DMS 273 (cell line): ENCODE results near the gene RAB39A.

Source experiments
- DNase-seq: peaks from one replicate; lab custom pipeline; 2025; ENCODE audit not compliant: unreplicated experiment; lab: John Stamatoyannopoulos, UW

Gene RAB39A

DNA sequence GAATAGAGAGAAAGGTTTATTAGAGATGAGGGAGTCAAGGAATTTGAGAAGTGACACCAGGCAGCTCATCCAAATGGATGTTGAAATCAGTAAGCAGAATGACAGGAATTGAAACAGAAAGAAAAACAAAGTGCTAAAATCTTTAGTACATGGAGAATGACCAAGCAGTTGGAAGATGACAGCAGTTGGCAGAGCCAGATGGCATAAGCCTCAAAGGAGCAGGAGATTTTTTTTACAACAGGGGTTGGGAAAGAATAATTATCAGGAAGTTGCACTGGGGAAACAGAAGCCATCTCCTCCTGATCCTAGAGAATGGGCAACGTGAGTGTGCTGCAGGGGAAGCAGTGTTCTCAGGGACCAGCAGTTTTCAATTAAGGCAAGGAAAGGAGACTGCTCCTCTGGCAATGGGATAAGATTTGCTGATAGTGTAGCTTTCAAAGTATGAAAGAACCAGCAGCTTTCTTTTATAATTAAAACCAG is 28.9 kb downstream of the RAB39A start:
- peak; percentile 88 for DNase-seq

DNA sequence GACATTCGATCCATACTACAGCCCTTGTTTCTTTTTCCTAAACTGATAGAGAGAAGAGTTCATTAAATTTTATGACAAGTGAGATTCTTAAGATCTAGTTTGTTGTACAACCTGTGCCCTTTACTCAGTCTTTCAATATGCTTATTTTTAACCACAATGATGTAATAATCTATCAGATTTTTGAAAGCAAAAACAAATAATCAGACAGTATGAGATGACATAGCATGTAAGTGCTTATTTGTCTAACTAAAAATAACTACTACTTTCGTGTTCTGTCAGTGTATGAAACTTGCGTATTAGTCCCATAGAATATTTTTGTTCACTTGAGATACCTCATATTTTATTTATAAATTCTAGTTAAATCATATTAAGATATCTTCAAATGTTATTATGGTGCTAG is 33.2 kb downstream of the RAB39A start:
- DNase-seq, result no peak

DNA sequence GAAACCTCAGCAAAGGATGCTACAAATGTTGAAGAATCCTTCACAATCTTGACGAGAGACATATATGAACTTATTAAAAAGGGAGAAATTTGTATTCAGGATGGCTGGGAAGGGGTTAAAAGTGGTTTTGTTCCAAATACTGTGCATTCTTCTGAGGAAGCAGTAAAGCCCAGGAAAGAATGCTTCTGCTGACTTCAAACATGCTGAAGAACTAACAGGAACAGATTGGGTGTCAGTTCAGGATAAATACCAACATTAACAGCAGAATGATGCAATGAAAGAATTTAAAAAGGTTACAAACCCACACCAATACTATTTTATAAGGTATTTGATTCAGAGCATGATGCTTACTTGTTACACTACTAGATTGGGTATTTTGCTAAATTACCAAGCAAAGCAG is 33.9 kb downstream of the RAB39A start:
- DNase-seq, result no peak

DNA sequence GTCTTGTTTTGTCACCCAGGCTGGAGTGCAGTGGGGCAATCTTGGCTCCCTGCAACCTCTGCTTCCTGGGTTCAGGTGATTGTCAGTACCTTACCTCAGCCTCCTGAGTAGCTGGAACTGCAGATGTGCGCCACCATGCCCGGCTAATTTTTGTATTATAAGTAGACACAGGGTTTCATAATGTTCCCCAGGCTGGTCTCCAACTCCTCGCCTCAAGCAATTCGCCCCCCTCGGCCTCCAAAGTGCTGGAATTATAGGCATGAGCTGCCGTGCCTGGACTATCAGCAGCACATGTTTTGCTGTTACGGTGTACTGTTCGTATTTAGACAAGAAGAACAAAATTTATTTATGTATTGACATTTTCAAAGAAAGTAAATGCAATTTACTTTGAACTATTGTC is 34.8 kb downstream of the RAB39A start:
- no peak for DNase-seq

- DNase-seq, result no peak
Observed at GRCh38 chr11:107969219-107969618, 41.0 kb downstream of the RAB39A start.

- DNase-seq, result no peak
Observed at GRCh38 chr11:107970049-107970448, 41.8 kb downstream of the RAB39A start.

DNA sequence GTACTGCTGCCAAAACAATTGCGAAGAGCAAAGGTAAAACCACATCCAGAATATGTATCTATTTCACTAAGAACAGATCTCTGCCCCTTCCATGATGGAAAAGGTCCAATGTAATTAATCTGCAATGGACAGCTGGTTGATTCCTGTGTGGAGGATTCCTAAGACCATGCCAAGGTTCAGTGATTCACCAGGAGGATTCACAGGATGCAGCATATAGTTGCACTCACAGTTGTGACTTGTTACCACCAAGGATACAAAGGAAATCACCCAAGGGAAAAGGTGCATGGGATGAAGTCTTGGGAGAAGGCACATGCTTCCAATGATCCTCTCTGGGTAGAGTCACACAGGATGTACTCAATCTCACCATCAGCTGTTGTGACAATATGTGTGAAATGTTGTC is 45.4 kb downstream of the RAB39A start:
- no peak for DNase-seq

DNA sequence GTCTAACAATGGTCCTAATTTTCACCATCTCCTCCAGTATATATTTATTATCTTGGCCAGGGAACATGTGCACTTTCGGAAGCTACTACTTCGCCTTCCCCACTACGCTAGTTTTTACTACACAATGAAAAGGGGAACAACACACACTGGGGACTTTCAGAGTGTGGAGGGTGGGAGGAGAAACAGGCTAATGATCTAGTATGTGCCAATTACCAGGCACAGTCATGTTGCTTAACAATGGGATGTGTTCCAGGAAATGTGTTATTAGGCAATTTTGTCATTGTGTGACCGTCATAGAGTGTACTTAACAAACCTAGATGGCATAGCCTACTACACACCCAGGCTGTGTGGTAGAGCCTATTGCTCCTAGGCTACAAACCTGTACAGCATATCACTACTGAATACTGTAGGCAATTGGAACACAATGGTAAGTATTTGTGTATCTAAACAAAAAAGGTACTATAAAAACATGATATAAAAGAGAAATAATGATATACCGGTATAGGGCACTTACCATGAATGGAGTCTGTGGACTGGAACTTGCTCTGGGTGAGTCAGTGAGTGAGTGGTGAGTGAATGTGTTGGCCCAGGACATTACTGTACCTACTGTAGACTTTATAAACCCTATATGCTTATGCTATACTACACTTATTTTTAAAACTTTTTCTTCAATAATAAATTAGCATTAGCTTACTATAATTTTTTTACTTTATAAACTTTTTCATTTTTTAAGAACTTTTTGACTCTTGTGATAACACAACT is 60.3 kb downstream of the RAB39A start:
- no peak for DNase-seq

GRCh38 chr11:107991868-107992414 is 63.7 kb downstream of the RAB39A start:
- DNase-seq, result no peak

- no peak for DNase-seq
Observed at GRCh38 chr11:107996006-107996776, 67.9 kb downstream of the RAB39A start.

DNA sequence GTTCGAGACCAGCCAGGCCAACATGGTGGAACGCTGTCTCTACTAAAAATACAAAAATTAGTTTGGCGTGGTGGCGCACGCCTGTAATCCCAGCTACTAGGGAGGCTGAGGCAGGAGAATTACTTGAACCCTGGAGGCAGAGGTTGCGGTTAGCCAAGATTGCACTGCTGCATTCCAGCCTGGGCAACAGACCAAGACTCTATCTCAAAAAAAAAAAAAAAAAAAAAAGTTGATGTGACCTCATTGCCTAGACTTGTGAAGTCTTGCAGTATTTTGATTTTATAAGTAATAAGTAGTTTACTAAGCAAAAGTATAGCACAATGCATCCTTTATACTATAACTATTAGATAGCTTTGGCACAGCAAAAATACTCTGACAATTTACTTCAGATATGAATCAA is 70.5 kb downstream of the RAB39A start:
- DNase-seq, result no peak

DNA sequence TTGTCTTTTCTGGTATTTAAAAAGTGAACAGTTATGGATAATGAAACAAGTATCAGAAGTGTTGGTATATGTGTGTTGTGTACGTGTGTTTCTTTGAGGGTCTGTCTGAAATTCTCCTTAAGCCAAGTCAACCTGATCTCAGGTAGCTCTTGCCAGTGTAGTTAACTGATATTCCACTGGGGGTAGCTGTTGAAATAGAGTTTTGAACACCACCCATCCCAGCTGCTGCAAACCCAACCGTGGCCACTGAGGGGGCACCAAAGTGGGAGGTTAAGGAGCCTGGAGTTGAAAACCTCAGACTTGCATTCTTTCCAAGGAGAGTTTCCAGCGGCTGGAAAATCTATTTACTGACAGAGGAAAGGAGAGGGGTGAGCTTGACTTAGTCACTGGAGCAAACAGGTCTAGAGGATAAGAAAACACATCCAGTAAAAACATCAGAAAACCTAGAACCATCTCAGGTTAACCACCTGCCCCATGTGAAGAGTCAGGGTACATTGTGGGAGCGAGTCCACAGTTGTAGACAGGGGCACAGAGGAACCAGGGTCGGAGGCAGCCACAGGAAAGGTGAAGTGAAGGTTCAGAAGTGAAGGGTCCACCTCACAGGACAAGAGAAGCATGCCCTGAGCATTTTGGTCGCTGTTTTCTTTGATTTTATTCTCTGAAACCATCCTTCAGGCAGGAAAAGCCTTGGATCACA is 71.7 kb downstream of the RAB39A start:
- DNase-seq, result peak; percentile 82

GRCh38 chr11:108002476-108002875 is 74.2 kb downstream of the RAB39A start:
- no peak for DNase-seq

- DNase-seq, result no peak
Observed at GRCh38 chr11:108003623-108004022, 75.4 kb downstream of the RAB39A start.

DNA sequence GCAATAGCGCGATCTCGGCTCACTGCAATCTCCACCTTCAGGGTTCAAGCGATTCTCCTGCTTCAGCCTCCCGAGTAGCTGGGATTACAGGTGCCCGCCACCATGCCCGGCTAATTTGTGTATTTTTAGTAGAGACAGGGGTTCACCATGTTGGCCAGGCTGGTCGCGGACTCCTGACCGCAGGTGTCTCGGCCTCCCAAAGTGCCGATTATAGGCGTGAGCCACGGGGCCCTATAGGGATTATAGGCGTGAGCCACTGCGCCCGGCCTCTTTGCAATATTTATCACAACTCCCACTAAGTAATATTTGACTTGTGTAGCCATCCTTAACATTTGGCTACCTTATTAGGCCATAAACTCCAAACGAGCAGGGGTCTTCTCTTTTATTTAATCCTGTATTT is 79.6 kb downstream of the RAB39A start:
- DNase-seq, result no peak

DNA sequence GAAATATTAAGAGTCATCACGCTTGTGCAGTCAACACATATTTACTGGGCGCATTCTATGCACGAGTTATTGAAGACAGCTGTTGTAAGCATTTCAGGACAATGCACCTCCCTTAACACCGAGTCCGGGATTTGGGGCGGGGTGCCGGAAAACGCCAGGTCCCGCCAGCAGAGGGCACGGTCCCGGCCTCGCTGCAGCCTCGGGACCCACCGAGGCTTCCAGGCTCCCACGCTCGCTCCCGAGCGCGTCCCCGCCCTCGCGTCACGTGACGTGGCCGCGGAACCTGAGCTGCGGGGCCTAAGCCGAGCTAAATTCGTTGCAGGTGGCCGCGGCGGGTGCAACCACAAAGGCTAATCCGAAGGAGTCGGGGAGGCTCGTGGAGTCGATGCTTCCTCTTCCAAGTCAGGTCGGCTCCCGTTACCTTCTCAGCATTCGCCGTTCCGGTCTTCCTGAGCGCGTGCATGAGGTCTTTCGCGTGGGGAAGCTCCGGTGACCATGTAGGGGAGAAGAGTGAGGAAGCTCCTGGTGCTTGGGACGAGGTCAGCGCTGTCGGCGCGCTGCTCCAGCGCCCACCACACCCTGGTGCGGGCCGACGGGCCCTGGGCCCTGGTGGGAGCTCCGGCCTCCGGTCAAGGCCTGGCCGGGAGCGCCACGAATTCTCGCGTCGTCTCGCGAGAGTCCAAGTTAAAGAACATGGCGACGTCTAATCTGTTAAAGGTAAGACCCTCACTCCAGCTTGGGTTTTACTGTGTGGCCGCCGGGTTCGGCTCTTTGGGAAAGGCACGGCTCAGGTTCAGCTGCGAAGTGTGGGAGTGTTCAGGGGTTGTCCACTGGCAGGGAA is 80.6 kb downstream of the RAB39A start, which contains the start of gene CUL5:
CUL5 (plus strand) TSS at position 243 of the 841 bp plus-strand sequence; CDS start at position 694, 451 bp downstream.
- peak; percentile 95 for DNase-seq

DNA sequence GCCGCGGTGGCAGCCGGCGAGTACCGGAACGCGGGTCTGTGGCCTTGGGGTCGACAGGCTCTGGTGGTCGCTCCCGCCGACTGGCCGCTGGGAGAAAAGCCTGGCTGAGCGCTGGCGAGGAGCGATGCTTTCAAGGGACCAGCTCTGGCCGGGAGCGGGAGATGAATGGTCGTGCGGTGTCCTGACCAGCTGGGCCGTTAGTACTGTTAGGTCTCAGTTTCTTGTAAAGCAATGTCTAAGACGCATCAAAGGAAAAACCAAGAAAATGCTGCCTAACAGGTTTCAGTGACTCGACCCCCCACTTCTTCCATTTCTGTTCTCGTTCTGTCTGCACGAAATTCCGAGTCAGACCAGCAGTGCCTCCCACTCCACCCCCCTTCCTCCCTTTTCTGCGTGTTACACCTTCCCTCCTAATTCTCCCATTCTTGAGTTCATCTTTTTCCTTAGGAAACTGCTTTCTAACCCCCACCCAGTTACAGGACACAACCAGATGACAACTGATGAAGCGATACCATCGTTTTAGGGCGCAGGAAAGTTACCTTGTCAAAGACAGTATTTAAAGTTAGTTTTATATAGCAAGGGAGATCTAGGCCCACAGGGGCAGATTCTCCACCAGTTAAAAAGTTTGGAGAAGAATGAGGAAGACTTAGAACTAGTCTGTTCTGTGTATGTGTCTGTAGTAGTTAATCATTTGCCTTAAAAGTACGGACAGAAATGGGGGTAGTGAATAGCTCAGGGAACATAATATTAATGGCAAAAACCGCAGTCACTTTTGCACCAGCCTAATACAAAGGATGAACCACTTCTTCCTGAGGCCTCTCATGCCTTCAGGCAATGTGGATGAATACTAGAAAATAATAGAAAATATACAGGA is 81.5 kb downstream of the RAB39A start:
- peak; percentile 40 for DNase-seq

DNA sequence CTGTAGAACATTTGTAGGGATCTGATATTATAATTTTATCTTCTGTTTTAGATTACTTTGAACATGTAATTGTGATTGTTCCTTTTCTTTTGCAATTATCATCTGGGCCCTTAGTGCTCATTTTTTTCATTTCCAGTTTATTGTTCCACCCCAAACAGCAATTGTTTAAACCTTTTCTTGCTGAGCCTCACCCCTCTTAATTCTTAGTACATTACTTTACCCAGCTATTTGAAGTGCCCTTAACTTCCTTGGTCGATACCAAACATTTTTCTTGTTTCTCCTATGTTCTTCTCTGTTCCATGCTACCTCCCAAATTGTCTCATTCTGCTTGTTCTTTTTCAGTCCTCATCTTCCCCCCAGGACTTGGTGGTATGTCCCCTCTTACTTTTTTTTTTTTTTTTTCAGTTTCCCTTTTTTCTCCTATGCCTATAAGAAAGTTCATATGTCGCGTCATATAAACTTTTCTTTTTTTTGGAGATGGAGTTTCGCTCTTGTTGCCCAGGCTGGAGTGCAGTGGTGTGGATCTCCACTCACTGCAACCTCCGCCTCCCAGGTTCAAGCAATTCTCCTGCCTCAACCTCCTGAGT is 84.0 kb downstream of the RAB39A start:
- DNase-seq, result no peak
